Activated CD8-positive, alpha-beta memory T cell treated with anti-CD3 and anti-CD28 coated beads, Interleukin-2, amount 50 U/mL, for 48 hours (primary cell): ENCODE measurements around the gene SALL2.

ENCODE experiments used
- DNase-seq: peaks from one replicate; pipeline ENCODE4 v3.0.0-alpha.2; 2020

SALL2 gene

DNA sequence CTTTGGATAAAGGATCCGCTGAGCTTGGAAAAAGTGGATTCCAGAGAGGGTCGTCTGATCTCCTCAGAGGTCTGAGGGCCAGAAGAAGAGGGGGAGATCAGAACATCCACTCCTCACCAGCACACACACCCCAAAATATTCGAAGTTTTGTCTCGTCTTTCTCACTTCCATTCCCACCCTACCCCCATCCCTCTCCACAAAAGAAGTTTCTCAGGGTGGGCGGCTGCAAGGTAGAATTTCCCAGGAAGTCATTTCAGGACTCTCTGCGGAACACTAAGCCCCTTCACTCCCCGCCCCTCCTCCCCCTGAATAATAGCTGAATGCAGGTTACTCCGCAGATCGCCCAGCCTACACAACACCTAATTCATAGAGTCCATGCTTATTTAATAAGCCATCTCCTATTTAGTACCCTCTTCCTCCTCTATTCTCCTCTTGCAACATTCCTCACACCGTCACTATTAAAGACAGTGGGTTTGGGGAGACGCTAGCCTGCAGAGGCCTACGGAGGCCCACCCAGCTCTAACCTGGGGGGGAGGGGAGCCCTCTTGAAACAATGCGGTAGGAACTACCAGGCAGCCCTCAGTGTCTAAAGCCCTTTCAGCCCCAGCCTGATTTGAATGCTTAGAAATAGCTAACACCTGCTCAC, 649 bp upstream of the SALL2 start:
- no peak for DNase-seq

GRCh38 chr14:21525571-21525961, 580 bp downstream of the SALL2 start:
- DNase-seq, result no peak

DNA sequence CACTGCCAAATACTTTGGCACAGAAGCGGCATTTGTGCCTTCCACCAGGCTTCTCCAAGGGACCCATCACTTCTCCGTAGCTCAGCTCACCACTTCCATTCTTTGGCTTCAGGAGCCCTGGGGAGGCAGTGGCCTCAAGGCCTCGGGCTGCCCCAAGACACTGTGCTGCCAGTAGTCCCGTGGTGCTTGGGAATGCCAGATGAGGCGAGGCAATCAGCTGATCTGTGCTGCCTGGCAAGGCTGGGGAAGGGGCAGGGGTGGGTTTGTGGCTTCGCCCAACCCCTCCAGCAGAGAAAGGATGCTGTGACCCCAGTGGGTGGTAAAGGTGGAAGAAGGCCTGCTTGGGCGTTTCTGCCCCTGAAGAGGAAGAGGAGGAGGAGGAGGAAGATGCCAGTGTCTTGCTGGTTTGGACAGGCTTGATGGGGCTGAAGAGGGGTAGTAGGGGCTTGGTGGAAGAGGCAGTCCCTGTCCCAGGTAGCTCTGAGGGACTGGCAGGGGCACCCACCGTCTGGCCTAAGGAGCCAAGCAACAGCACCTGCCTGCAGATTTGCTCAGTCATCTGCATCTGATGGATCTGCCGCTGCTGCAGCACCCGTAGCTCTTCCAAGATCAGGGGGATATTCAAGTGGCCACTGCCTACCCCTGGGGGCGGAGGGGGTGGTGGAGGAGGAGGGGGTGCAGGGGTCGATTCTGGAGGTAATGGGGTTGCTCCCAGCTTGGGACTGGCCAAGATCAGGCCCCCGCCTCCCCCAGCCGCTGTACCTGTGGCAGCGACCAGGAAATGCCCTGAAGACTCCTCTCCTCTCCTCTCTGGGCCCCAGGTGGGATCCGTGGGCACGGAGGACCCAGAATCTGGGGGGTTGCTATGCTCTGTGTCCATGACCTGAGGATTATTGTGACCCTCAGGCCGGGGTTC, 1.3 kb downstream of the SALL2 start:
- DNase-seq, result no peak

GRCh38 chr14:21523203-21523602, 2.9 kb downstream of the SALL2 start:
- no peak for DNase-seq

GRCh38 chr14:21521501-21521900, 4.6 kb downstream of the SALL2 start:
- DNase-seq, result no peak

- no peak for DNase-seq
These were observed 5.4 kb downstream of the SALL2 start for GRCh38 chr14:21520767-21521166.

GRCh38 chr14:21518725-21519124, 7.4 kb downstream of the SALL2 start:
- no peak for DNase-seq

- DNase-seq, result no peak
These were observed 11.8 kb downstream of the SALL2 start for GRCh38 chr14:21514341-21514740.

GRCh38 chr14:21510735-21511657, 15.2 kb downstream of the SALL2 start, which contains the start of gene METTL3:
Gene METTL3, minus strand, starts transcription at chr14:21511340. Its CDS starts 117 bp downstream, at chr14:21511223.
- peak; percentile 90 for DNase-seq

DNA sequence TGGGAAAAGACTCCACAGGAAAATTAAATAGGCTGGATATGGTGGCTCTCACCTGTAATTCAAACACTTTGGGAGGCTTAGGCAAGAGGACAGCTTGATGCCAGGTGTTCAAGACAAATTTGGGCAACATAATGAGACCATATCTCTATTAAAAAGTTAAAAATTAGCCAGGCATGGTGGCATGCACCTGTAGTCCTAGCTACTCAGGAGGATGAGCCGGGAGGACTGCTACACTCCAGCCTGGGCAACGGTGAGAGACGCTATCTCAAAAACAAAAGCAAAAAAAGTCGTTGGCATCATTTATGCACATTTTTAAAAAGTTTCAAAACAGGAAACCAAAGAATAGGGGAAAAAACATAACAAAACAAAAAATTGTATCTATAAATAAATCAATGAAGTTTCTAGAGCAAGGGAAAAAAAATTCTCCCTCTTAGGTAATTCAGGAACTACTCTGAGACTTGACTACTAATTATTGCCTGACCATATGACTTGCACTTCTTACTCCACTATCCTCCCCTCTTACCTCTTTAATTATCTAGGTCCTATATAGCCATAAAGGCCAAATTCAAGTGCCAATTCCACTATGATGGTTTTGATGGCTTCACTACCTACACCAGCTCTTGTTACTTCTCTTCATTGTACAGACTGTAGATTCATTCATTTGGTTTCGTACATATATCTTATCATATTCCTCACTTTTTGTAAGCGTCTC, 16.6 kb downstream of the SALL2 start:
- no peak for DNase-seq

DNA sequence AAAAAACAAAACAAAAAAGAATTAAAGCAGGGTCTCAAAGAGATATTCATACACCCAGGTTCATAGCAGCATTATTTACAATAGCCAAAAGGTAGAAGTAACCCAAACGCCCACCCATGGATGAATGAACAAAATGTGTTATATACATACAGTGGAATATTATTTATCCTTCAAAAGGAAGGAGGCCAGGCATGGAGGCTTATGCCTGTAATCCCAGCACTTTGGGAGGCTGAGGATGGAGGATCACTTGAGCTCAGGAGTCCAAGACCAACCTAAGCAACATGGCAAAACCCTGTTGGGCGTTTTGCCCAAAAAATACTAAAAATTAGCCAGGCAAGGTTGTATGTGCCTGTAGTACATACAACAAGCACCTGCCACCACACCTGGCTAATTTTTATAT, 19.6 kb downstream of the SALL2 start:
- DNase-seq, result no peak

DNA sequence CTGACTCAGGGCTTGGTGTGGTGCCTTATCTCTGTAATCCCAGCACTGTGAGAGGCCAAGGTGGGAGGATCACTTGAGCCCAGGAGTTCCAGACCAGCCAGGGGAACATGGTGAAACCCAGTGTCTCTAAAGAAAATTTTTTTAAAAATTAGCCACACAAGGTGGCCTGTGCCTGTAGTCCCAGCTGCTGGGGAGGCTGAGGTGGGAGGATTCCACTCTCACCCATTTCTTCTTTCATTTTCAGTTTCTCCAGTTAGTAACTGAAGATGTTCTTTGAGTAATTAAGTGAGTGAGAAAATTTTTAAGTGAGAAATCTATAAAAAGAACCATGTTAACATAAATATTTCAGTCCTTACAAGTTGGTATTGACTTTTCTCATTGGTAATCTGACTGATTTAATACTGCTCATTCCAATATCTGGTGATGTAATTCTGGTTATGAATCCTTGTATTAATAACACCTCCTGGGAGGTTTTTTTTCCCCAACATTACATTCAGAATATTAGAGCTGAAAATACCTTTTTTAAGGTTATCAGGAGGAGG, 21.1 kb downstream of the SALL2 start:
- DNase-seq, result no peak

- no peak for DNase-seq
These were observed 22.8 kb downstream of the SALL2 start for GRCh38 chr14:21503376-21503775.

DNA sequence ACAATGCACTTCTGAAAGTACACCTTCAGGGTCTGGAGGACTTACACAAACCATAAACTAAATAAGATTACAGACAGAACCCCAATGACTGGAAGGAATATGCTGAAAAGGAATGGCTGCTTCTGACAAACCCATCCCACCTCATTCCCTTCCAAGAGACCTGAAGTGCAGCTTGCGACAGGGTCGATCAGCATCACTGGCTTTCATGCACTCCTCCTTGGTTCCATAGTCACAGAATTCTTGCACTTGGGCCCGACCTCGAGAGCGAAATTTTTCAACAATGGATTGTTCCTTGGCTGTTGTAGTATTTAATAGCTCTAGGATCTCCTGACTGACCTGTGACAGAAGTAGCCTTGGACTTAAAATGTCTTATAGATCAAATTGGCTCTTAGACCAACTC, 24.6 kb downstream of the SALL2 start:
- no peak for DNase-seq

GRCh38 chr14:21498540-21499526, 27.3 kb downstream of the SALL2 start:
- DNase-seq, result no peak

DNA sequence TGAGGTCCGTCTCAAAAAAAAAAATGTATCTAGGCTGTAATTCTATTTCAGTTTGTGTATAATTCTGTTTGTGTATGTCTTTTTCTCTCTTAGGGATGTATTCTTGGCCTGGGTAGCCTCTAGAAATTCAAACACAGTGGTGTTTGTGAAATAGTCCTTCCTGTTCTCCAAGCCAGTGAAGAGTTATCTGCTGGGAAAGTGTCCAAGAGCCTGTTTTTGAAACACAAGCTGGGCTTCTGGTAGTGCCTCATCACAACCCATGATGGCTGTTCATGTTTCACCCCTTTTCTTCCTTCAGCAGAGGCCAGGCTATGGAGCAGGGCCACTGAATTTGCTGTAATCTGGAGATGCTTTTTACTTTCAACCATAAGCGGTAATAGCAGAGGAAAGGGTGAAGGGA, 29.7 kb downstream of the SALL2 start:
- no peak for DNase-seq

DNA sequence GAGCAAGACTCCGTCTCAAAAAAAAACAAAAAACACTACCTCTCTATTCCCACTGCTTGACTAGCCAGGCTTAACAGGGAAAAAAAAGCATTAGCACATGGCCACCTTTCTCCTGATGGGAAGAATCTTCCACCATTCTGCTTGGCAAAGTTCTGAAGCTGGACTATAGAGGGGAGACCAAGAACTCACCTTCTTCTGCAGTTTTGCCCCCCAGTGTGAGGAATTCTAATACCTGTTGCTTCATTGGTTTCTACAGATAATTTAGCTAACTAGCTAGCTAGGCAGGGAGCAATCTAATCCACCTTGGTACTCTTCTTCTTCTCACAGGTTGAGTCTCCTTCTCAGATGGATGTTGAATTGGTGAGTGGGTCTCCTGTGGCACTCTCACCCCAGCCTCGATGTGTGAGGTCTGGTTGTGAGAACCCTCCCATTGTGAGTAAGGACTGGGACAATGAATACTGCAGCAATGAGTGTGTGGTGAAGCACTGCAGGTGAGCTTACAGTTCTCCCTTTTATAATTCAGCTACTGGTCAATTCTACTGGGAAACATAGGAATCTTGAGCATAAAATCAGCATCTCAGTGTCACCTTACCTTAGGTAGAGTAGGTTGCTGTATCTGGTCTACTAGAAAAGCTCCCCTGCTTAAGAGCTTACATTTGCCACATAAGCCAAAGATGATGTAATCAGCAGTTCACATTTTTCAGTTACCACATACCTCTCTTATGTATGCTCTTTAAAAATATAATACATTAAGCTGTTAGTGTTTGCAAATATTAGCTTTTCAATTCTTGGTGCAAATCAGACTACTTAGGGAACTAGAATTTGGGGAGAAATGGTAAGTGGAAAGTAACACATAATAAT, 31.0 kb downstream of the SALL2 start:
- DNase-seq, result no peak

DNA sequence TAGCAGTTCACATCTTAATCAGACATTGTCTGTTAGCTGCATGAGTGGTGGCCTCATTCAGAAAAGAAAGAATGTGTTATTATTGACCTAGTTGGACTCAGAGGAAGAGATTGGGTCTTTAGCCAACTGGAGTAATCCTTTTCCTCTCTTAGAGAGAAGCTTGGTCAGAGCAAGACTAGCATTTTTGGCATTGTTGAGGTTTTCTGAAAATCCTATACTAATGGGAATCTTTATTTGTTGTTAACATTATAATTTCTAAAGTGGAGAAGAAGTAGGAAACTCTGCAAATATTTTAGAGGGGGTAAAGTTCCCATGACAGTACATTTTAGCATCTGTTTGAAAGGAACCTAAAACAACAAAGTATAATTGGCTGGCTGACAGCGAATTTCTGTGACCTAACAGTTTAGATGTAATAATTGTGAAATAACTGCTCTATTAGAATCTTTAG, 39.5 kb downstream of the SALL2 start:
- no peak for DNase-seq

- peak; percentile 92 for DNase-seq
These were observed 49.0 kb downstream of the SALL2 start, which contains the start of the genes RAB2B and TOX4 for GRCh38 chr14:21476925-21477681. Gene RAB2B, minus strand, starts transcription at chr14:21476959. Its CDS starts 87 bp downstream, at chr14:21476872. Gene TOX4, plus strand, starts transcription at chr14:21477195. Its CDS starts 84 bp downstream, at chr14:21477279.
